Activated CD4-positive, alpha-beta T cell treated with anti-CD3 and anti-CD28 coated beads, Interleukin-2, amount 10 ng/mL, durations not matched to agents 7 days and 5 days (primary cell): Measurements from ENCODE around the gene CTIF. TPM values are rescaled to one million over a fixed set of nuclear protein-coding genes. Genes with fewer than 3 reads are reported as not detected.

Experiments used
- CTCF ChIA-PET: fragments of 350-600 bp; sonication (Branson Sonifier 250); formaldehyde crosslinking; loops from one replicate; lab custom pipeline; 2021; ENCODE audit warnings: antibody characterized with exemption; lab: Charles Lee
- POLR2A ChIA-PET: fragments of 350-600 bp; sonication (Branson Sonifier 250); formaldehyde crosslinking; loops from one replicate; lab custom pipeline; 2021; ENCODE audit warnings: antibody characterized with exemption; lab: Charles Lee
- DNase-seq: peaks from one replicate; pipeline ENCODE4 v3.0.0-alpha.2; 2020
- H3K27ac Mint-ChIP-seq: one replicate; pipeline ENCODE4 v1.8.0; 2021; ENCODE audit warnings: mild to moderate bottlenecking, moderate library complexity, mixed read lengths
- H3K27me3 Mint-ChIP-seq: one replicate; pipeline ENCODE4 v1.8.0; 2021; ENCODE audit warnings: mixed read lengths
- H3K36me3 Mint-ChIP-seq: one replicate; pipeline ENCODE4 v1.8.0; 2021; ENCODE audit warnings: low read depth, mixed read lengths
- H3K4me1 Mint-ChIP-seq: one replicate; pipeline ENCODE4 v1.8.0; 2021; ENCODE audit warnings: mixed read lengths
- H3K4me3 Mint-ChIP-seq: one replicate; pipeline ENCODE4 v1.8.0; 2021; ENCODE audit warnings: mild to moderate bottlenecking, moderate library complexity, mixed read lengths
- H3K9me3 Mint-ChIP-seq: one replicate; pipeline ENCODE4 v1.8.0; 2021; ENCODE audit warnings: mixed read lengths
- total RNA-seq, 2 experiments: library from RNA; stranded (reverse); gene quantifications; one replicate each; pipeline ENCODE4 v1.2.3, GENCODE V29; 2021

The CTIF gene
- total RNA-seq, 2 experiments from 2014 or later = 1.5 to 2.7 TPM

DNA sequence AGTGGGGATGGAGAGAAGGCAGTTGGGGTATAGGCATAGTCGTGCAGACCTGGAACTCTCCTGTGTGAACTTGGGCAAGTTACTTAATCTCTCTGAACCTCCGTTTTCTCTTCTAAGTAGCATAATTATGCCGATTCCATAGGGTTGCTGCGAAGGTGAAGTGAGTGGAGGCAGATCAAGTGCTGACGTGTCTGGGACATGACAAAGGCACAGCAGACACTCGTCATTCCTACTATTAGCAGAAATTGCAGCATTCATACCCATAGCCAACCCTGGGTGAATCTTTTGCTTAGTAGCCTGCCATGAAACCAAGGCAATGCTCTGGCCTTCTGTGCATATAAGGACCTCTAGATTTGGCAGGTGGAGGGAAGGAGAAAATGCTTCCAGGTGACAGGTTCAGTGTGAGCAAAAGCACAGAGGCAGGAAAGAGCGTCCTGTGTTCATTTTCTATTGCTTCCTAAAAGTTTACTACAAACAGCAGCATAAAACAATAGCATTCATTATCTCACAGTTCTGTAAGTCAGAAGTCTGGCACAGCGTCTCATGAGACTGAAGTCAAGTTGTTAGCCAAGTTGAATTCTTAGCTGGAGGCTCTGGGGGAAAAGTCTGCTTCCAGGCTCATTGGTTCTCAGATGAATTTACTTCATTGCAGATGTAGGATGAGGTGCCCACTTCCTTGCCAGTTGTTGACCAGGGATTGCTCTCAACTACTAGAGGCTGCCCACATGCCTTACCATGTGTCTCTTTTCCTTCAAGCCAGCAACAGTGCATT, 77.8 kb downstream of the CTIF start:
- CTCF ChIA-PET = no interaction called here
- no peak for DNase-seq
- H3K4me3 Mint-ChIP-seq = no peak overlapping the region
- H3K36me3 Mint-ChIP-seq = no peaks in the 10 kb centered on the region
- no peaks in the 10 kb centered on the region for H3K4me1 Mint-ChIP-seq
- no peaks in the 10 kb centered on the region for H3K27me3 Mint-ChIP-seq
- H3K27ac Mint-ChIP-seq = no peak overlapping the region
- no peaks in the 10 kb centered on the region for H3K9me3 Mint-ChIP-seq
- POLR2A ChIA-PET = no interaction called here

DNA sequence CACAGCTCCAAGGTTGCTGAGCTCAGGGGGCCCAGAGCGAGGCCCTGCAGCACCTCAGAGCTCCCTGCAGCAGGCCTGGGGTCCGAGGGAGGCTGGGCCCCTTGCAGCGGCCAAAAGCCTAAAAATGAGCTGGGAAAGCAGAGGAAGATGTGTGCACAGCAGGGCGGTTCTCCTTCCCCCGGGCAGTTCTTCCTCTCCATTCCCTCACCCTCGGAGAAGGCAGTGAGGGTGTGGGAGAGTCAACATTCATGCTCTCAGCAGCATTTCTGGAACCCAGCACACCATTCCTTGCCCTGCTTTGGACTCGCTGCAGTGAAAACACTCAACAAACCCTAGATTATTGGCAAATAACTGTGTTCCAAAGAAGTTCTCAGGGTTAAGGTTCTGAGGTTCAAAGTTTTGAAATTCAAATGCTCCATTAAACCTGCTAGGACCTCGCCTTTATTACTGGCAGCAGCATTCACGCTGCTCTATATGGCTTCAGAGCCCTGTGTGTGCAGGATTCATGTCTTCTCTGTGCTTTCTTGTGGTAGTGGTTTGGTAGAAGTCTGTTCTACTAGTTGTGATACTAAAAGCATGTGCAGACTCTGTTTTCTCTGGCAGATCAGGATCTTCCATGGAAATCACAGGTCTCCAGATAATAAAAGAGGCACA, 79.1 kb downstream of the CTIF start:
- DNase-seq = no peak
- no peaks in the 10 kb centered on the region for H3K4me1 Mint-ChIP-seq
- no peaks in the 10 kb centered on the region for H3K36me3 Mint-ChIP-seq
- H3K4me3 Mint-ChIP-seq = no peak overlapping the region
- no peak overlapping the region for H3K27ac Mint-ChIP-seq
- POLR2A ChIA-PET = no interaction called here
- H3K9me3 Mint-ChIP-seq = no peaks in the 10 kb centered on the region
- CTCF ChIA-PET = interaction anchor here (1.2 to 1.4 kb wide), 2 partner anchors 13 to 25 kb away, joined by 3 read pairs; no protein-coding TSS in a partner anchor
- no peaks in the 10 kb centered on the region for H3K27me3 Mint-ChIP-seq

DNA sequence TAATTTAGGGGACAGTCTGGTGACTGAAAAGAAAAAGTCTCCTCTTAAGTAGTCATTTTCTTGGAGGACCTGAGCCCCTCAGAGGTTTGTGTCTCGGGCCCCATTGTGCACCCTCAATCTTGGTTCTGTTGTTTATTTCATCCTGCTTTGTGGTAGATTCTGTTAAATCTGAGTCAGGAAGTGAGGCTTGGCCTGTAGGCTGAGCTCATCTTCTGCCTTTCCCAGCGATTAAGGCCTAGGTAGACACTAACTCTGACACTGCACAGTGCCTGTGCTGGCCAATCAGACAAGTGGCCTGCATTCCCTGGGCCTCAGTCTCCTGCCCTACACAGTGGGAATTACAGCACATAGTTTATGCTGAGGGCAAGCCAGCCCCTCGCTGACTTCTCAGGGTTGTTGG, 80.2 kb downstream of the CTIF start:
- Mint-ChIP-seq H3K36me3 (no peaks in the 10 kb centered on the region), H3K27ac (no peak overlapping the region), H3K9me3 (no peaks in the 10 kb centered on the region), H3K27me3 (no peaks in the 10 kb centered on the region), H3K4me3 (no peak overlapping the region), H3K4me1 (no peaks in the 10 kb centered on the region)
- CTCF ChIA-PET = interaction anchor here (1.2 to 1.4 kb wide), 2 partner anchors 11 to 27 kb away, joined by 3 read pairs; no protein-coding TSS in a partner anchor
- DNase-seq = no peak
- POLR2A ChIA-PET = interaction anchor here (0.6 kb wide), 1 partner anchor 23 kb away, joined by 3 read pairs; no protein-coding TSS in a partner anchor

DNA sequence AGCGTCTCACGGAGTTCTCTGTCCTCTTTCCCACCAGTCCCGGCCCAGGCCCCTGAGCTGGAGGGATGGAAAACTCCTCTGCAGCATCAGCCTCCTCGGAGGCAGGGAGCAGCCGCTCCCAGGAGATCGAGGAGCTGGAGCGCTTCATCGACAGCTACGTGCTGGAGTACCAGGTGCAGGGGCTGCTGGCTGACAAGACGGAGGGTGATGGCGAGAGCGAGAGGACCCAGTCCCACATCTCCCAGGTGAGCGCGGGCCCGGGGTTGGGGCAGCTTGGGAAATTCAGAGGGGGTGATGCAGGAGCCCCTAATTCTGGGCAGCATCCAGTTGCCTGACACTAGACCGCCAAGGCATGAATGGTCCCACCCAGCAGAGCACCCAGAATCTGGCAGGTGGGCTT, 80.7 kb downstream of the CTIF start:
- DNase-seq = no peak
- H3K4me1 Mint-ChIP-seq = no peaks in the 10 kb centered on the region
- H3K4me3 Mint-ChIP-seq = no peak overlapping the region
- no peak overlapping the region for H3K27ac Mint-ChIP-seq
- ChIA-PET CTCF (no interaction called here), POLR2A (no interaction called here)
- H3K9me3 Mint-ChIP-seq = no peaks in the 10 kb centered on the region
- H3K36me3 Mint-ChIP-seq = no peaks in the 10 kb centered on the region
- no peaks in the 10 kb centered on the region for H3K27me3 Mint-ChIP-seq

DNA sequence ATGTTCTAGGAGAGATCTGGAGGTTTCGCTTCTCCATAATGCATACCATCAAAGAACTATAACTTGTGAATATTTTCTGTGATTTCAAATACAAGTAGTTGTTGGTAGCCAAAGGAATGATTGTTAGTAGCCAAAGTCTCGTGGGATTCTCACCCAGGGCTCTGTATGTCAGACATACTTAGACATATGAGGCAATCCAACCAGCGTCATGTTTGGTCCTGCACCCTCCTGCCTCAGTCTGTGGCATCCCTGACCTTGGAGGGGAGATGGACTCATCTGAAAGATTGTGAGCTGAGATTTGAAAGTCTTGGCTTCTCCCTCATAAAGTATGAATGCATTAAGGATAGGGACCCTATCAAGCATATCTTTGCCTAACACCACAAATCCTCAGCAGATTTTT, 81.2 kb downstream of the CTIF start:
- Mint-ChIP-seq H3K36me3 (no peaks in the 10 kb centered on the region), H3K9me3 (no peaks in the 10 kb centered on the region), H3K4me3 (no peak overlapping the region), H3K27ac (no peak overlapping the region), H3K4me1 (no peaks in the 10 kb centered on the region), H3K27me3 (no peaks in the 10 kb centered on the region)
- ChIA-PET POLR2A (no interaction called here), CTCF (no interaction called here)
- no peak for DNase-seq

DNA sequence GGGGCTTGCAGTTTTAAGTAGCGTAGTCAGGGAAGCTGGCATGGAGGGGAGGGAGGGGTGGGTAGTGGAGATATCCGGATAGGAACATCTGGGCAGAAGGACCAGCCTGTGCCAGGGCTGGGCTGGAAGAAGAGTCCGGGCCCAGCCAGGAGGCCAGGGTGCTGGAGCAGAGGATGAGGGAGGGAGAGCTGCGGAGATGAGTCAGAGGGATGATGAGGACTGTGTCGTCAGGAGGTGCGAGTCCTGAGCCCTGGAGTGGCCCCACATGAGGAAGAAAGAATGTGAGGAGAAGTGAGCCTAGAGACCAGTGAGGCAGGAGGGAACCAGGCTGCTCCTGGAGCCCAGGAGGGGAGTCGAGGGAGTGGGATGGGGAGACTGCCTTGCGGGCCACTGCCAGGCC, 82.4 kb downstream of the CTIF start:
- Mint-ChIP-seq H3K27me3 (no peaks in the 10 kb centered on the region), H3K9me3 (no peaks in the 10 kb centered on the region), H3K27ac (no peak overlapping the region), H3K4me1 (no peaks in the 10 kb centered on the region), H3K4me3 (no peak overlapping the region), H3K36me3 (no peaks in the 10 kb centered on the region)
- no peak for DNase-seq
- POLR2A ChIA-PET = interaction anchor here (0.6 kb wide), 1 partner anchor 211 kb away, joined by 4 read pairs; no protein-coding TSS in a partner anchor
- CTCF ChIA-PET = interaction anchor here (1.2 kb wide), 1 partner anchor 26 kb away, joined by 3 read pairs; no protein-coding TSS in a partner anchor

DNA sequence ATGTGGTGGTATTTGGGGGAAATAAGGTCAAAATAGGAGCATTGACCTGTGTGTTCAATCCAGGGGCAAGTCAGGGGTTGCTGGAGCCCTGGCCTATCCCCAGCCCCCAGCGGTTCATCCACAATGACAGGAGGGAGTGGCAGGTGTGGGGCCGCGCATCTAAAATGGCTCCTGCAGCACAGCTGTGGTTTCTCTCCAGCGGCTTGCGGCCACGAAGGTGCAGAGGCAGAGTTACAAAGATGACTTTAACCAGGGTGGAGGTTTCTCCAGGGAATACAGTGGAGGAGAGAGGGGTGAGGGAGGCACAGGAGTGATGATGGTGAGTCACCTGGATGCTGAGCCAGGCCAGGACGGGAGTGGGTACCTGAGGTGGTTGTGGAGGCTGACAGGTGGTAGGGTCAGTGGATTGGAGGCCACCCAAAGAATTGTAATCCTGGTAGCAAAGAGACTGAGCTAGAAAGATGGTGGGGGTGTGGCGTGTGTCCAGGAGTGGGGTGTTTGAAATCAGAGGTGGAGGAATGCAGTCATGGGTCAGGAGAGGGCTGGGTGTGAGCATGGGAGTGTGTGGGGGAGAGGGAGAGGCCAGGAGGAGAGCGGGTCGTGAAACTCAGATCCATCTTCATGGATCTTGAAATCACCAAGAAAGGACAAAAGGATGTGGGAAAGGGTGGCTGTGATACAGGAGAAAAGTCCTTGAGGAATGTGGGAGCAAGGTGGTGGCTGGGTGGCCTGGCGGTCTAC, 83.2 kb downstream of the CTIF start:
- DNase-seq = no peak
- H3K9me3 Mint-ChIP-seq = no peaks in the 10 kb centered on the region
- POLR2A ChIA-PET = no interaction called here
- H3K36me3 Mint-ChIP-seq = no peaks in the 10 kb centered on the region
- H3K27me3 Mint-ChIP-seq = no peaks in the 10 kb centered on the region
- CTCF ChIA-PET = interaction anchor here (0.8 to 1.2 kb wide), 2 partner anchors 18 to 27 kb away, joined by 3 read pairs; no protein-coding TSS in a partner anchor
- H3K4me3 Mint-ChIP-seq = no peak overlapping the region
- no peaks in the 10 kb centered on the region for H3K4me1 Mint-ChIP-seq
- H3K27ac Mint-ChIP-seq = no peak overlapping the region

DNA sequence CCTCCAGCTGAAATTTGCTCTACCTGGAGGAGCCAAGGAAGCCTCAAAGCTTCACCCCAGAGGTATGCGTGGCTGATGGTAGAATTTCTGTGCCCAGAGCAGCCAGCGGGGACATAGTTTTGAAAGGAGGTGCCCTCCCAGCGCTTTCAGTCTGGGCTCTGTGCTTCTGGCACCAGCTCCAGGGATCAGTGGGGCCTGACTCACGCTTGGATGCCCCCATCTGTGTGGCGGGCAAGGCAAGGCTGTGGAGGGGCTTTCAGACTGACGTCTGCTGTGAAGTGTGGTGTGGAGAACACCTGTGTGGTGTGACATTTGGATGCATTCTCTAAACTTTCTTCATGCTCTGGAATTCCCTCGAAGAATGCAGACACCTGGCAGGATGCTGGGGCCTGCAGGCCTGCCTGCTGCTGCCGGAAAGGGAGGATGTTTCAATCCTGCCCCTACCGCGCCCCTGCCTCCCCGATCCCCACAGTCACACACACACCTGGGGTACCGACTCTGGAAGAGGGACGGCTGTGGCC, 84.1 kb downstream of the CTIF start:
- ChIA-PET POLR2A (no interaction called here), CTCF (interaction anchor here (0.8 kb wide), 1 partner anchor 17 kb away, joined by 3 read pairs; no protein-coding TSS in a partner anchor)
- DNase-seq = no peak
- Mint-ChIP-seq H3K27me3 (no peaks in the 10 kb centered on the region), H3K4me3 (no peak overlapping the region), H3K27ac (no peak overlapping the region), H3K36me3 (no peaks in the 10 kb centered on the region), H3K9me3 (no peaks in the 10 kb centered on the region), H3K4me1 (no peaks in the 10 kb centered on the region)

DNA sequence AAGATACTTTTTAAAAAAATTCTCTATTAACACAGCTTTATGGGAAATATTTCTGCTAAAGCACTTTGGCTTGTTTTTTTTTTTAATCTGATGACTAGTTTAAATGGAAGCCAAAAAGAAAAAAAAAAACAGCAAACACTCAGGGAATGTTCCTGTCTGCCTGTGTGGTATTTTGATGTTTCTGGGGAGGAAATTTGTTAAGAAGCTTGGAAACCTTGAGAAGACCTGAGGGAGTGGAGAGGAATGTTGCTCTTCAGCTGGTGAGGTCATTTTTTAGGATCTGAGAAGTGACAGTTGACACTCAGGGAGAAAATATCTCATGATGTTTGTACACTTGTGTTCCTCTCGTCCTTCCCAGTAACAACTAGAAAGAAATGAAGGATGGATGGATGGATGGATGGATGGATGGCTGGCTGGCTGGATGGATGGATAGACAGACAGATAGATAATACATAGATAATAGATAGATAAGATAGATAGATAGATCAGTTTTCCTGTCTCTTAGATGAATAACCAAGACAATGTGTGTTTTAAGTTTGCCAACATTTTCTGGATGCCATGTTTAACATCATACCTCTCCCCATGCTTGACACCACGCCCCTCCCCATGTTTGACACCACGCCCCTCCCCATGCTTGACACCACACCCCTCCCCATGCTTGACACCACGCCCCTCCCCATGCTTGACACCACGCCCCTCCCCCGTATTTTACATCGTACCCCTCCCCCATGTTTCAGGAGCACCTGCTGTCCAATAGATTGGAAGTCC, 84.8 kb downstream of the CTIF start:
- ChIA-PET POLR2A (no interaction called here), CTCF (no interaction called here)
- H3K9me3 Mint-ChIP-seq = no peaks in the 10 kb centered on the region
- no peaks in the 10 kb centered on the region for H3K27me3 Mint-ChIP-seq
- no peak overlapping the region for H3K27ac Mint-ChIP-seq
- no peaks in the 10 kb centered on the region for H3K36me3 Mint-ChIP-seq
- no peaks in the 10 kb centered on the region for H3K4me1 Mint-ChIP-seq
- H3K4me3 Mint-ChIP-seq = no peak overlapping the region
- no peak for DNase-seq

DNA sequence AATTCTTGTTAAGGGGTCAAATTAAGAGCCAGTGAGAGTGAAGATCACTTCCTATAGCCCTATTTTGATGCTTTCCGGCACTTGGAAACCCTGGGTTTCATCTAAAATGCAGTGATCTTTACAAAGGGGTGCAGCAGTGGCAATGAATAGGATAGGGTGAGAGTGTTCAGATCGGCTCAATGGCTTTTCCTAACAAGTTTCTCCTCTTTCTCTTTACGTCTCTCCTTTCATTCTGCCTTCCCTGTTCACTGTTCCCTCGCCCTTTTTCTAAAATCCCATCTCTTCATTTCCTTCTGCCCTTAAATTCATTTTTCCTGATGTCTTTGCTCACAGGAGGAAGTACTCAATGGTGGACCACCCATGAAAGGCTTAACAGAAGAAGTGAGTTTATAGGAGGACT, 86.0 kb downstream of the CTIF start:
- H3K4me1 Mint-ChIP-seq = no peaks in the 10 kb centered on the region
- CTCF ChIA-PET = no interaction called here
- no peaks in the 10 kb centered on the region for H3K36me3 Mint-ChIP-seq
- H3K4me3 Mint-ChIP-seq = no peak overlapping the region
- POLR2A ChIA-PET = no interaction called here
- H3K9me3 Mint-ChIP-seq = no peaks in the 10 kb centered on the region
- DNase-seq = no peak
- H3K27me3 Mint-ChIP-seq = no peaks in the 10 kb centered on the region
- no peak overlapping the region for H3K27ac Mint-ChIP-seq

DNA sequence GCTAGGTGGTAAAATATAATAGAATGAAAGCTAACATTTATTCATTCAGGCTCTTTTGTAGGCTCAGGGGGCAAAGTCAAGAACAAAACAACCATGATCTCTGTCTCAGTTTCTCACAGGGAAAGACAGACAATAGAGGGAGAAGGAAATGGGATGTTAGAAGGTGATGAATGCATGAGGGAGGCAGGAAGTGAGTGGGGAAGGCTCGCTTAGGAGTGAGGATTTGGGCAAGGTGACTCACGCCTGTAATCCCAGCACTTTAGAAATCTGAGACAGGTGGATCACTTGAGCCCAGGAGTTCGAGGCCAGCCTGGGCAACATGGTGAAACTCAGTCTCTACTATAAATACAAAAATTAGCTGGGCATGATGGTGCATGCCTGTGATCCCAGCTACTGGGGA, 88.4 kb downstream of the CTIF start:
- Mint-ChIP-seq H3K27me3 (no peaks in the 10 kb centered on the region), H3K27ac (no peak overlapping the region), H3K4me3 (no peak overlapping the region), H3K4me1 (no peaks in the 10 kb centered on the region), H3K9me3 (no peaks in the 10 kb centered on the region), H3K36me3 (no peaks in the 10 kb centered on the region)
- no peak for DNase-seq
- CTCF ChIA-PET = interaction anchor here (0.7 kb wide), 1 partner anchor 356 kb away, joined by 3 read pairs; no protein-coding TSS in a partner anchor
- POLR2A ChIA-PET = no interaction called here

DNA sequence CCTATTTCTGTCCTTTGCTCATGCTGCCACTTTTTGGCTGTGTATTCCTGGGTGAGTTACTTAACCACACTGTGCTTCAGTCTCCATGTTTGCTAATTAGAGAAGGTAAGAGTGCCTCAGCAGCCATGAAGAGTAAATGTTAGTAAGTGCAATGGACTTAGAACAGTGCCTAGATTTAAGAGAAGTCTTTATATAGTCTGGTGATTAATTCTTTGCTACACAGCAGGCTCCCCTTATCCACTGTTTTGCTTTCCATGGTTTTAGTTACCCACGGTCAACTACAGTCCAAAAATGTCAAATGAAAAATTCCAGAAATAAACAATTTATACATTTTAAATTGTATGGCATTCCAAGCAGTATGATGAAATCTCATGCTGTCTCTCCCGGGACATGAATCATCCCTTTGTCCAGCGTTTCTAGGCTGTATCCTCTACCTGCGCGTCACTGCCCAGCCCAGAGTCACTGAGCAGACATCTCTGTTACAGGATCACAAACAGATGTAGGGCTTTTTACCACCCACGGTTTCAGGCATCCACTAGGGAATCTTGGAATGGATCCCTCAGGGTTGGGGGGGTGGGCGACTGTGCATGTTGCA, 91.0 kb downstream of the CTIF start:
- CTCF ChIA-PET = interaction anchor here (1.1 kb wide), 1 partner anchor 11 kb away, joined by 3 read pairs; no protein-coding TSS in a partner anchor
- DNase-seq = no peak
- POLR2A ChIA-PET = no interaction called here
- Mint-ChIP-seq H3K4me1 (no peaks in the 10 kb centered on the region), H3K4me3 (no peak overlapping the region), H3K27me3 (no peaks in the 10 kb centered on the region), H3K9me3 (no peaks in the 10 kb centered on the region), H3K27ac (no peak overlapping the region), H3K36me3 (no peaks in the 10 kb centered on the region)
